Keratinocyte (primary cell): Measurements from ENCODE around the gene TMEM143. TPM values are rescaled to one million over a fixed set of nuclear protein-coding genes. Genes with fewer than 3 reads are reported as not detected.

Source experiments
- DNase-seq: peaks from one replicate; pipeline ENCODE4 v3.0.0-alpha.2; 2011; ENCODE audit warnings: low read depth, missing footprints, low spot score
- FAIRE-seq: peaks from 2 replicates; lab custom pipeline; 2011; peaks lifted over from hg19 to GRCh38; lab: Jason Lieb, UNC
- H2AFZ ChIP-seq: 2 replicates; pipeline ENCODE4 v1.6.0; 2012; ENCODE audit warnings: low read length, control low read depth, inconsistent platforms; ENCODE audit not compliant: control insufficient read depth
- H3K27ac ChIP-seq: 2 replicates; pipeline ENCODE4 v1.5.1; 2011; ENCODE audit warnings: low read length; ENCODE audit not compliant: control insufficient read depth, insufficient read depth
- H3K27me3 ChIP-seq: 3 replicates; pipeline ENCODE4 v1.6.0; 2011; ENCODE audit warnings: low read length; ENCODE audit not compliant: control insufficient read depth, insufficient read depth; ENCODE audit errors: extremely low read depth
- H3K36me3 ChIP-seq, 2 experiments: 2 replicates in 1 of 2; 3 replicates in 1 of 2; pipeline ENCODE4 v1.5.1; 2011; ENCODE audit warnings: low read length in 2 of 2, mild to moderate bottlenecking in 1 of 2; ENCODE audit not compliant: control insufficient read depth in 2 of 2, insufficient read depth in 2 of 2; ENCODE audit errors: extremely low read depth in 1 of 2
- H3K4me1 ChIP-seq: 3 replicates; pipeline ENCODE4 v1.5.1; 2011; ENCODE audit warnings: low read length; ENCODE audit not compliant: control insufficient read depth, insufficient read depth; ENCODE audit errors: extremely low read depth
- H3K4me2 ChIP-seq: 3 replicates; pipeline ENCODE4 v1.6.0; 2011; ENCODE audit warnings: low read depth, low read length; ENCODE audit not compliant: control insufficient read depth, insufficient read depth; ENCODE audit errors: extremely low read depth
- H3K4me3 ChIP-seq, 3 experiments: fragments of 200-600 bp in 1 of 3; sonication (generic) in 1 of 3; 2 replicates in 2 of 3; 3 replicates in 1 of 3; pipeline ENCODE4 v1.5.1; 2011 to 2016; ENCODE audit warnings: low read length in 3 of 3, mild to moderate bottlenecking in 3 of 3, control low read depth in 2 of 3, inconsistent platforms in 1 of 3, low read depth in 1 of 3, mixed read lengths in 1 of 3, mixed run types in 1 of 3, moderate library complexity in 1 of 3; ENCODE audit not compliant: control insufficient read depth in 2 of 3, insufficient read depth in 2 of 3; ENCODE audit errors: extremely low read depth in 1 of 3
- H3K79me2 ChIP-seq: 2 replicates; pipeline ENCODE4 v1.6.0; 2012; ENCODE audit warnings: low read length; ENCODE audit not compliant: control insufficient read depth, insufficient read depth
- H3K9ac ChIP-seq: 3 replicates; pipeline ENCODE4 v1.6.0; 2011; ENCODE audit warnings: low read length; ENCODE audit not compliant: control insufficient read depth, insufficient read depth; ENCODE audit errors: extremely low read depth
- H3K9me1 ChIP-seq: 3 replicates; pipeline ENCODE4 v1.6.0; 2011; ENCODE audit warnings: low read length; ENCODE audit not compliant: control insufficient read depth, insufficient read depth; ENCODE audit errors: extremely low read depth
- H3K9me3 ChIP-seq: 2 replicates; pipeline ENCODE4 v1.5.1; 2012; ENCODE audit warnings: low read depth, low read length; ENCODE audit not compliant: control insufficient read depth
- H4K20me1 ChIP-seq: 3 replicates; pipeline ENCODE4 v1.6.0; 2011; ENCODE audit warnings: low read length; ENCODE audit not compliant: control insufficient read depth, insufficient read depth; ENCODE audit errors: extremely low read depth
- EZH2 ChIP-seq: IDR thresholded peaks from one replicate; pipeline ENCODE4 v1.6.1; 2012; ENCODE audit warnings: inconsistent platforms, mild to moderate bottlenecking, low read length, moderate library complexity
- dilution Hi-C: fragments of 300-500 bp; cut with MboI; formaldehyde crosslinking; loops from one replicate; pipeline ENCODE4 v1.7.0; 2020; ENCODE audit warnings: low sequenced_read_pairs; ENCODE audit not compliant: extremely low pct_ligation_motif_present
- polyA plus RNA-seq, 5 experiments: library from polyadenylated mRNA; depleted of rRNA in 3 of 5; stranded (reverse) in 3 of 5; stranded (forward) in 1 of 5; unstranded in 1 of 5; fragments of >200 nt; gene quantifications; 1 replicate in 1 of 5; 2 replicates in 3 of 5; 3 replicates in 1 of 5; pipeline versions ENCODE4 v1.2.1 to v1.2.3, GENCODE V29; 2011 to 2012; ENCODE audit warnings: missing spikeins in 2 of 5, low read depth in 1 of 5, low replicate concordance in 1 of 5
- TF ChIP-seq, protein P1 (sequence below), 3 experiments: IDR thresholded peaks in 1 of 3; conservative IDR thresholded peaks in 1 of 3; optimal IDR thresholded peaks in 1 of 3; 2 replicates in 2 of 3; 3 replicates in 1 of 3; pipeline versions ENCODE3 to v1.5.1; 2011; ENCODE audit warnings: low read length in 3 of 3, mild to moderate bottlenecking in 3 of 3, moderate library complexity in 2 of 3, control low read depth in 1 of 3, inconsistent platforms in 1 of 3; ENCODE audit not compliant: insufficient read depth in 2 of 3; ENCODE audit errors: extremely low read depth in 1 of 3

The TMEM143 gene
- polyA plus RNA-seq, 1 donor (not counting 4 experiments of a cell fraction or from before 2014, with no cell fraction given): 2.9 TPM

- FAIRE-seq (no peak), DNase-seq (no peak)
- no peaks in the 10 kb centered on the region for H3K9me3 ChIP-seq
- peak overlapping the region; percentile 54 for H3K9ac ChIP-seq
- dilution Hi-C loops: no loop called here
- H3K79me2 ChIP-seq: peaks cover 15% of the 10 kb centered on the region
- H3K9me1 ChIP-seq: no peaks in the 10 kb centered on the region
- H3K27ac ChIP-seq: peak overlapping the region; percentile 57
- no peaks in the 10 kb centered on the region for H3K27me3 ChIP-seq
- H2AFZ ChIP-seq: no peak overlapping the region
- TF ChIP-seq, protein P1, sequence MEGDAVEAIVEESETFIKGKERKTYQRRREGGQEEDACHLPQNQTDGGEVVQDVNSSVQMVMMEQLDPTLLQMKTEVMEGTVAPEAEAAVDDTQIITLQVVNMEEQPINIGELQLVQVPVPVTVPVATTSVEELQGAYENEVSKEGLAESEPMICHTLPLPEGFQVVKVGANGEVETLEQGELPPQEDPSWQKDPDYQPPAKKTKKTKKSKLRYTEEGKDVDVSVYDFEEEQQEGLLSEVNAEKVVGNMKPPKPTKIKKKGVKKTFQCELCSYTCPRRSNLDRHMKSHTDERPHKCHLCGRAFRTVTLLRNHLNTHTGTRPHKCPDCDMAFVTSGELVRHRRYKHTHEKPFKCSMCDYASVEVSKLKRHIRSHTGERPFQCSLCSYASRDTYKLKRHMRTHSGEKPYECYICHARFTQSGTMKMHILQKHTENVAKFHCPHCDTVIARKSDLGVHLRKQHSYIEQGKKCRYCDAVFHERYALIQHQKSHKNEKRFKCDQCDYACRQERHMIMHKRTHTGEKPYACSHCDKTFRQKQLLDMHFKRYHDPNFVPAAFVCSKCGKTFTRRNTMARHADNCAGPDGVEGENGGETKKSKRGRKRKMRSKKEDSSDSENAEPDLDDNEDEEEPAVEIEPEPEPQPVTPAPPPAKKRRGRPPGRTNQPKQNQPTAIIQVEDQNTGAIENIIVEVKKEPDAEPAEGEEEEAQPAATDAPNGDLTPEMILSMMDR (optimal IDR thresholded peaks at IDR 0.05 in 1 of 3, IDR thresholded peaks at IDR 0.05 in 1 of 3, conservative IDR thresholded peaks at IDR 0.05 in 1 of 3; ENCODE audit: extremely low read depth in 1 of 3, insufficient read depth in 2 of 3, low read length in 3 of 3): peak in 1 of 3 experiments; percentile 15
- no peak for TF ChIP-seq EZH2
- peak overlapping the region; percentile 85 for H3K4me2 ChIP-seq
- H3K4me3 ChIP-seq: peak overlapping the region; percentile 19 to 55 (median 49)
- H3K4me1 ChIP-seq: peaks cover 42% of the 10 kb centered on the region
- H3K36me3 ChIP-seq: peaks cover 3 to 6% of the 10 kb centered on the region in 2 experiments
- no peaks in the 10 kb centered on the region for H4K20me1 ChIP-seq
Measured at GRCh38 chr19:48330012-48330681, 33.6 kb downstream of the TMEM143 start.

- dilution Hi-C loops: no loop called here
- no peaks in the 10 kb centered on the region for H3K9me1 ChIP-seq
- peak overlapping the region; percentile 85 for H3K4me2 ChIP-seq
- H3K4me3 ChIP-seq: peak overlapping the region in 2 of 3 experiments; percentile 49 to 55
- TF ChIP-seq, protein P1 (optimal IDR thresholded peaks at IDR 0.05 in 1 of 3, IDR thresholded peaks at IDR 0.05 in 1 of 3, conservative IDR thresholded peaks at IDR 0.05 in 1 of 3; ENCODE audit: extremely low read depth in 1 of 3, insufficient read depth in 2 of 3, low read length in 3 of 3): no peak
- no peak for TF ChIP-seq EZH2
- H2AFZ ChIP-seq: no peak overlapping the region
- H3K79me2 ChIP-seq: peaks cover 15% of the 10 kb centered on the region
- FAIRE-seq: peak; percentile 23
- peaks cover 3 to 6% of the 10 kb centered on the region in 2 experiments for H3K36me3 ChIP-seq
- H3K9ac ChIP-seq: peak overlapping the region; percentile 54
- H3K27ac ChIP-seq: peak overlapping the region; percentile 57
- H4K20me1 ChIP-seq: no peaks in the 10 kb centered on the region
- no peaks in the 10 kb centered on the region for H3K27me3 ChIP-seq
- peaks cover 47% of the 10 kb centered on the region for H3K4me1 ChIP-seq
- no peak for DNase-seq
- H3K9me3 ChIP-seq: no peaks in the 10 kb centered on the region
Measured at GRCh38 chr19:48329167-48329891, 34.4 kb downstream of the TMEM143 start.
